Gastroesophageal sphincter (tissue), 4 donors: ENCODE data around the gene COL8A1. TPM values are rescaled to one million over a fixed set of nuclear protein-coding genes. Genes with fewer than 3 reads are reported as not detected.

ENCODE experiments used
- ATAC-seq: fragments of 150-250 bp; one replicate; pipeline ENCODE4 v1.9.1; 2016; ENCODE audit warnings: mild to moderate bottlenecking, moderate library complexity
- H3K27ac ChIP-seq, 4 donors: fragments of 200-600 bp; sonication (generic) in 3 of 4; 1 replicate in 3 of 4; 2 replicates in 1 of 4; pipeline ENCODE4 v1.5.1; 2016 to 2019
- H3K27me3 ChIP-seq: fragments of 200-600 bp; sonication (generic); one replicate; pipeline ENCODE4 v1.5.1; 2019
- H3K36me3 ChIP-seq, 2 donors: fragments of 200-600 bp; sonication (generic); one replicate each; pipeline ENCODE4 v1.5.1; 2019; ENCODE audit warnings: control low read depth in 1 of 2
- H3K4me1 ChIP-seq, 3 donors: fragments of 200-600 bp; sonication (generic); 1 replicate in 2 of 3; 2 replicates in 1 of 3; pipeline ENCODE4 v1.5.1; 2016 to 2019; ENCODE audit warnings: control low read depth in 2 of 3
- H3K4me3 ChIP-seq, 2 donors: fragments of 200-600 bp; sonication (generic); one replicate each; pipeline ENCODE4 v1.5.1; 2019; ENCODE audit warnings: mild to moderate bottlenecking in 1 of 2, moderate library complexity in 1 of 2
- H3K9me3 ChIP-seq, 3 donors: fragments of 200-600 bp; sonication (generic); one replicate each; pipeline ENCODE4 v1.5.1; 2017 to 2019; ENCODE audit warnings: control low read depth in 2 of 3
- EP300 ChIP-seq: sonication (generic); formaldehyde crosslinking; IDR thresholded peaks from one replicate; pipeline ENCODE4 v1.6.1; 2017; ENCODE audit warnings: antibody characterized with exemption, mild to moderate bottlenecking
- POLR2A ChIP-seq, 2 donors: fragments of 450-650 bp; IDR thresholded peaks; one replicate each; pipeline ENCODE4 v1.6.1; 2017; ENCODE audit warnings: antibody characterized with exemption in 2 of 2, mild to moderate bottlenecking in 2 of 2, moderate library complexity in 1 of 2
- POLR2AphosphoS5 ChIP-seq: sonication (generic); formaldehyde crosslinking; IDR thresholded peaks from one replicate; pipeline ENCODE4 v1.6.1; 2017; ENCODE audit warnings: antibody characterized with exemption
- WGBS, 2 donors: methylation state at CpG; one replicate each; pipeline ENCODE4 v1.1.5; 2018; ENCODE audit warnings: low coverage in 1 of 2; 5-methylcytosine and 5-hydroxymethylcytosine counted together
- total RNA-seq, 4 donors: library from RNA; depleted of rRNA; stranded (reverse); fragments of >200 nt; gene quantifications; one replicate each; pipeline ENCODE4 v1.1.0, GENCODE V29; 2016
- TF ChIP-seq, protein P1 (sequence below), 4 experiments: fragments of 200-600 bp in 2 of 4; fragments of 450-650 bp in 2 of 4; sonication (generic) in 1 of 4; IDR thresholded peaks; one replicate each; pipeline ENCODE4 v1.5.1; 2017 to 2019; ENCODE audit warnings: antibody characterized with exemption in 4 of 4, mild to moderate bottlenecking in 2 of 4, moderate library complexity in 2 of 4

COL8A1 gene
- total RNA-seq, 4 donors from 2014 or later, result 20.3 to 136 (median 80.1) TPM

- Histone ChIP-seq H3K9me3 (no peaks in the 10 kb centered on the region), H3K27ac (peak overlapping the region; percentile 69 to 77 (median 71)), H3K36me3 (no peaks in the 10 kb centered on the region), H3K4me1 (peaks cover 6 to 28% (median 11%) of the 10 kb centered on the region in 3 donors), H3K27me3 (no peaks in the 10 kb centered on the region), H3K4me3 (no peak overlapping the region)
- WGBS, 2 donors, result 20 to 33% methylated on average over 2 of the region's 2 CpGs
- TF ChIP-seq POLR2AphosphoS5, result no peak
- no peak for TF ChIP-seq POLR2A (IDR thresholded peaks at IDR 0.05)
- TF ChIP-seq, protein P1, sequence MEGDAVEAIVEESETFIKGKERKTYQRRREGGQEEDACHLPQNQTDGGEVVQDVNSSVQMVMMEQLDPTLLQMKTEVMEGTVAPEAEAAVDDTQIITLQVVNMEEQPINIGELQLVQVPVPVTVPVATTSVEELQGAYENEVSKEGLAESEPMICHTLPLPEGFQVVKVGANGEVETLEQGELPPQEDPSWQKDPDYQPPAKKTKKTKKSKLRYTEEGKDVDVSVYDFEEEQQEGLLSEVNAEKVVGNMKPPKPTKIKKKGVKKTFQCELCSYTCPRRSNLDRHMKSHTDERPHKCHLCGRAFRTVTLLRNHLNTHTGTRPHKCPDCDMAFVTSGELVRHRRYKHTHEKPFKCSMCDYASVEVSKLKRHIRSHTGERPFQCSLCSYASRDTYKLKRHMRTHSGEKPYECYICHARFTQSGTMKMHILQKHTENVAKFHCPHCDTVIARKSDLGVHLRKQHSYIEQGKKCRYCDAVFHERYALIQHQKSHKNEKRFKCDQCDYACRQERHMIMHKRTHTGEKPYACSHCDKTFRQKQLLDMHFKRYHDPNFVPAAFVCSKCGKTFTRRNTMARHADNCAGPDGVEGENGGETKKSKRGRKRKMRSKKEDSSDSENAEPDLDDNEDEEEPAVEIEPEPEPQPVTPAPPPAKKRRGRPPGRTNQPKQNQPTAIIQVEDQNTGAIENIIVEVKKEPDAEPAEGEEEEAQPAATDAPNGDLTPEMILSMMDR (IDR thresholded peaks at IDR 0.05), result no peak
- TF ChIP-seq EP300, result no peak
- ATAC-seq, result peak; percentile 44
Observed at GRCh38 chr3:99674086-99674789, 35.8 kb downstream of the COL8A1 start.

GRCh38 chr3:99678023-99678422 lies 39.6 kb downstream of the COL8A1 start:
- Histone ChIP-seq H3K9me3 (no peaks in the 10 kb centered on the region), H3K27me3 (no peaks in the 10 kb centered on the region), H3K36me3 (no peaks in the 10 kb centered on the region), H3K4me3 (no peak overlapping the region), H3K27ac (peak overlapping the region; percentile 1 to 80 (median 59)), H3K4me1 (peaks cover 6 to 44% (median 13%) of the 10 kb centered on the region in 3 donors)
- 32 to 67% methylated on average over 1 of the region's 1 CpG for WGBS, 2 donors
- ATAC-seq, result peak; percentile 87
- TF ChIP-seq EP300, result no peak
- TF ChIP-seq POLR2AphosphoS5, result peak; percentile 49

GRCh38 chr3:99678896-99679295 lies 40.5 kb downstream of the COL8A1 start:
- Histone ChIP-seq H3K4me3 (no peak overlapping the region), H3K9me3 (no peaks in the 10 kb centered on the region), H3K4me1 (peaks cover 6 to 48% (median 20%) of the 10 kb centered on the region in 3 donors), H3K27ac (peak overlapping the region in 3 of 4 donors; percentile 20 to 80 (median 52)), H3K36me3 (no peaks in the 10 kb centered on the region), H3K27me3 (no peaks in the 10 kb centered on the region)
- 37 to 68% methylated on average over 2 of the region's 2 CpGs for WGBS, 2 donors
- TF ChIP-seq EP300, result no peak
- TF ChIP-seq, protein P1 (IDR thresholded peaks at IDR 0.05), result no peak
- TF ChIP-seq POLR2AphosphoS5, result no peak
- TF ChIP-seq POLR2A (IDR thresholded peaks at IDR 0.05), result no peak
- peak; percentile 16 for ATAC-seq

DNA sequence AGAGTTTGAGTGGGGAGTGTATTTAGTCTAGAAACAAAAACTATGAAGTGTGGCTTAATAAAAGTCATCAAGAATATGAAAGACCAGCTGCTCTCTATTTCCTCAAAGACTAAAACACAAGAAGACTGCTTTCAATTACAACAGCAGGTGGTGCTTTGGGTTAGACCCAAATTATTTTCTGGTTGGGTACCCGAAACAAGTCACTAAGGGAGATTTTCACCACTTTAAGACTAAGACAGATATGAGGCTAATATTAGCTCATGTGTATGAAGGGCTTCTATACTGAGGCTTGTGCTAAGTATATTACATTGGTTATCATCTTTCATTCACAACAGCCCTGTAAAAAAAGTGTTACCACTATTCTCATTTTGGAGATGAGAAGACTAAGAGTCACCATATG lies 43.1 kb downstream of the COL8A1 start:
- ATAC-seq, result no peak
- TF ChIP-seq POLR2A (IDR thresholded peaks at IDR 0.05) (no peak), POLR2AphosphoS5 (no peak), EP300 (no peak)
- TF ChIP-seq, protein P1 (IDR thresholded peaks at IDR 0.05), result no peak
- H3K4me3 ChIP-seq, result no peak overlapping the region
- peaks cover 6 to 49% (median 20%) of the 10 kb centered on the region in 3 donors for H3K4me1 ChIP-seq
- H3K27me3 ChIP-seq, result no peaks in the 10 kb centered on the region
- no peaks in the 10 kb centered on the region for H3K36me3 ChIP-seq
- peak overlapping the region in 2 of 4 donors; percentile 29 to 31 for H3K27ac ChIP-seq
- WGBS, 2 donors, result 56% methylated on average over 1 of the region's 1 CpG
- no peaks in the 10 kb centered on the region for H3K9me3 ChIP-seq

DNA sequence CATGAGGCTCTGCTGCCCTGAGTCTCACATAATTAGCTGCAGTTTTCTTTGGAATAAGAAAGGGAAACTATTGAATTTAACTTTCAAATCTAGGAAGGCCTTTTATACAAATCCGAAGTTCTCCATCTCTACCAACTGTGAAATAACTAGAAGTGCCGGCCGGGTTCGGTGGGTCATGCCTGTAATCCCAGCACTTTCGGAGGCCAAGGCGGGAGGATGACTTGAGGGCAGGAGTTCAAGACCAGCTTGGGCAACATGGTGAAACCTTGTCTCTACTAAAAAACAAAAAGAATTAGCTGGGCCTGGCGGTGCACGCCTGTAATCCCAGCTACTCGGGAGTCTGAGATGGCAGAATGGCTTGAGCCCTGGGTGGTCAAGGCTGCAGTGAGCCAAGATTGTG lies 43.6 kb downstream of the COL8A1 start:
- peaks cover 6 to 53% (median 20%) of the 10 kb centered on the region in 3 donors for H3K4me1 ChIP-seq
- WGBS, 2 donors, result 90% methylated on average over 5 of the region's 9 CpGs; no CpG with 5 or more reads in 1 of the 2 donors

More for the DNA sequence above, 43.6 kb downstream of the COL8A1 start:
- Histone ChIP-seq H3K27ac (peak overlapping the region in 3 of 4 donors; percentile 18 to 31 (median 29)), H3K36me3 (no peaks in the 10 kb centered on the region), H3K27me3 (no peaks in the 10 kb centered on the region), H3K9me3 (no peaks in the 10 kb centered on the region), H3K4me3 (no peak overlapping the region)
- ATAC-seq, result no peak
- no peak for TF ChIP-seq POLR2AphosphoS5
- TF ChIP-seq, protein P1 (IDR thresholded peaks at IDR 0.05), result no peak
- TF ChIP-seq EP300, result no peak
- TF ChIP-seq POLR2A (IDR thresholded peaks at IDR 0.05), result no peak
